ENCODE data around the gene TRIM62. TPM values are rescaled to one million over a fixed set of nuclear protein-coding genes. Genes with fewer than 3 reads are reported as not detected.

Gene TRIM62
- total and polyA plus RNA-seq, 2 experiments from 2014 or later: 2.9 to 18.9 TPM

GRCh38 chr1:33148615-33149014, 33.2 kb downstream of the TRIM62 start:
- H3K4me1 ChIP-seq (ENCODE audit: insufficient read depth): peaks cover 21% of the 10 kb centered on the region
- no peaks in the 10 kb centered on the region for H3K27me3 ChIP-seq (ENCODE audit: insufficient read depth)
- no peaks in the 10 kb centered on the region for H3K36me3 ChIP-seq (ENCODE audit: insufficient read depth)
- H3K9me2 ChIP-seq (ENCODE audit: insufficient read depth): no peaks in the 10 kb centered on the region
- H3K36me3 Mint-ChIP-seq (ENCODE audit: low read depth): peaks cover 2% of the 10 kb centered on the region; the same call in 1 of the 3 replicates
- H3K4me1 Mint-ChIP-seq: peaks cover 39% of the 10 kb centered on the region
- ATAC-seq (no peak), DNase-seq (ENCODE audit: low spot score) (no peak)
- H3K4me2 ChIP-seq: no peak overlapping the region
- H3K4me3 Mint-ChIP-seq: no peak overlapping the region
- H3K27me3 Mint-ChIP-seq (ENCODE audit: insufficient read depth, low read depth, poor library complexity): peaks cover 17% of the 10 kb centered on the region
- no peaks in the 10 kb centered on the region for H4K20me1 ChIP-seq (replicated peaks; ENCODE audit: insufficient read depth)
- no peak overlapping the region for H2AFZ ChIP-seq
- no peak overlapping the region for H3K4me3 ChIP-seq
- no peaks in the 10 kb centered on the region for H3K79me2 ChIP-seq (replicated peaks; ENCODE audit: insufficient read depth)
- peaks cover 9% of the 10 kb centered on the region for H3F3A ChIP-seq (replicated peaks; ENCODE audit: low read depth)
- no peaks in the 10 kb centered on the region for H3K9me3 Mint-ChIP-seq
- no peak for TF ChIP-seq ETS1 (IDR thresholded peaks at IDR 0.05)
- no peak overlapping the region for H3K27ac Mint-ChIP-seq
- H3K27ac ChIP-seq (ENCODE audit: low read depth): no peak overlapping the region

GRCh38 chr1:33147997-33148314, 33.9 kb downstream of the TRIM62 start:
- Histone ChIP-seq H3K79me2 (replicated peaks; ENCODE audit: insufficient read depth) (no peaks in the 10 kb centered on the region), H3K36me3 (ENCODE audit: insufficient read depth) (no peaks in the 10 kb centered on the region), H3K4me2 (no peak overlapping the region), H2AFZ (no peak overlapping the region), H3K27ac (ENCODE audit: low read depth) (no peak overlapping the region), H3K27me3 (ENCODE audit: insufficient read depth) (no peaks in the 10 kb centered on the region), H4K20me1 (replicated peaks; ENCODE audit: insufficient read depth) (no peaks in the 10 kb centered on the region), H3F3A (replicated peaks; ENCODE audit: low read depth) (peaks cover 7% of the 10 kb centered on the region; the same call in 1 of the 2 replicates), H3K4me1 (ENCODE audit: insufficient read depth) (peaks cover 19% of the 10 kb centered on the region), H3K4me3 (no peak overlapping the region), H3K9me2 (ENCODE audit: insufficient read depth) (no peaks in the 10 kb centered on the region)
- no peak for TF ChIP-seq JUNB (IDR thresholded peaks at IDR 0.05; ENCODE audit: unreplicated experiment)
- TF ChIP-seq, protein P1, sequence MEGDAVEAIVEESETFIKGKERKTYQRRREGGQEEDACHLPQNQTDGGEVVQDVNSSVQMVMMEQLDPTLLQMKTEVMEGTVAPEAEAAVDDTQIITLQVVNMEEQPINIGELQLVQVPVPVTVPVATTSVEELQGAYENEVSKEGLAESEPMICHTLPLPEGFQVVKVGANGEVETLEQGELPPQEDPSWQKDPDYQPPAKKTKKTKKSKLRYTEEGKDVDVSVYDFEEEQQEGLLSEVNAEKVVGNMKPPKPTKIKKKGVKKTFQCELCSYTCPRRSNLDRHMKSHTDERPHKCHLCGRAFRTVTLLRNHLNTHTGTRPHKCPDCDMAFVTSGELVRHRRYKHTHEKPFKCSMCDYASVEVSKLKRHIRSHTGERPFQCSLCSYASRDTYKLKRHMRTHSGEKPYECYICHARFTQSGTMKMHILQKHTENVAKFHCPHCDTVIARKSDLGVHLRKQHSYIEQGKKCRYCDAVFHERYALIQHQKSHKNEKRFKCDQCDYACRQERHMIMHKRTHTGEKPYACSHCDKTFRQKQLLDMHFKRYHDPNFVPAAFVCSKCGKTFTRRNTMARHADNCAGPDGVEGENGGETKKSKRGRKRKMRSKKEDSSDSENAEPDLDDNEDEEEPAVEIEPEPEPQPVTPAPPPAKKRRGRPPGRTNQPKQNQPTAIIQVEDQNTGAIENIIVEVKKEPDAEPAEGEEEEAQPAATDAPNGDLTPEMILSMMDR (conservative IDR thresholded peaks at IDR 0.05; ENCODE audit: low read depth in 2 of 2): peak; percentile 70 to 77
- DNase-seq (ENCODE audit: low spot score): peak; percentile 79
- H3K9me3 Mint-ChIP-seq: no peaks in the 10 kb centered on the region
- H3K36me3 Mint-ChIP-seq (ENCODE audit: low read depth): peaks cover 2% of the 10 kb centered on the region; the same call in 1 of the 3 replicates
- H3K4me3 Mint-ChIP-seq: no peak overlapping the region
- peaks cover 41% of the 10 kb centered on the region for H3K4me1 Mint-ChIP-seq
- no peak overlapping the region for H3K27ac Mint-ChIP-seq
- H3K27me3 Mint-ChIP-seq (ENCODE audit: insufficient read depth, low read depth, poor library complexity): peaks cover 13% of the 10 kb centered on the region
- ATAC-seq: no peak

- H3K79me2 ChIP-seq (replicated peaks; ENCODE audit: insufficient read depth): no peaks in the 10 kb centered on the region
- H3K27me3 Mint-ChIP-seq (ENCODE audit: insufficient read depth, low read depth, poor library complexity): peaks cover 9% of the 10 kb centered on the region
- H3K4me3 ChIP-seq: no peak overlapping the region
- DNase-seq (ENCODE audit: low spot score) (no peak), ATAC-seq (no peak)
- H2AFZ ChIP-seq: no peak overlapping the region
- H3K9me2 ChIP-seq (ENCODE audit: insufficient read depth): no peaks in the 10 kb centered on the region
- peaks cover 38% of the 10 kb centered on the region for H3K4me1 Mint-ChIP-seq
- peaks cover 20% of the 10 kb centered on the region for H3K4me1 ChIP-seq (ENCODE audit: insufficient read depth)
- H4K20me1 ChIP-seq (replicated peaks; ENCODE audit: insufficient read depth): no peaks in the 10 kb centered on the region
- H3F3A ChIP-seq (replicated peaks; ENCODE audit: low read depth): peaks cover 7% of the 10 kb centered on the region; the same call in 1 of the 2 replicates
- no peak overlapping the region for H3K4me3 Mint-ChIP-seq
- no peak overlapping the region for H3K4me2 ChIP-seq
- peaks cover 2% of the 10 kb centered on the region; the same call in 1 of the 3 replicates for H3K36me3 Mint-ChIP-seq (ENCODE audit: low read depth)
- no peaks in the 10 kb centered on the region for H3K9me3 Mint-ChIP-seq
- H3K27ac ChIP-seq (ENCODE audit: low read depth): no peak overlapping the region
- no peak overlapping the region for H3K27ac Mint-ChIP-seq
- H3K27me3 ChIP-seq (ENCODE audit: insufficient read depth): no peaks in the 10 kb centered on the region
- no peaks in the 10 kb centered on the region for H3K36me3 ChIP-seq (ENCODE audit: insufficient read depth)
- TF ChIP-seq STAT1 (IDR thresholded peaks at IDR 0.05; ENCODE audit: unreplicated experiment) (no peak), POLR2AphosphoS5 (IDR thresholded peaks at IDR 0.05; ENCODE audit: low read depth) (no peak), ETS1 (IDR thresholded peaks at IDR 0.05) (no peak), EZH2 (IDR thresholded peaks at IDR 0.05; ENCODE audit: low read depth, unreplicated experiment) (no peak), ZNF331 (CRISPR knock-in tag; IDR thresholded peaks at IDR 0.05; ENCODE audit: low read depth) (no peak), ZNF114 (CRISPR knock-in tag; IDR thresholded peaks at IDR 0.05) (no peak)
- TF ChIP-seq, protein P1 (conservative IDR thresholded peaks at IDR 0.05; ENCODE audit: low read depth in 2 of 2): no peak
Measured at GRCh38 chr1:33147275-33147996, 34.4 kb downstream of the TRIM62 start.

Data from GM23338 (cell line).